Activated T-helper 17 cell treated with anti-CD3 and anti-CD28 coated beads, Interleukin-2, amount 50 U/mL, for 72 hours (primary cell): ENCODE measurements around the gene ABHD14A. TPM values are rescaled to one million over a fixed set of nuclear protein-coding genes. Genes with fewer than 3 reads are reported as not detected.

Experiments
- ATAC-seq: fragments of 150-1000 bp; cut with Tn5 transposase; replicated peaks from 2 replicates; pipeline ENCODE4 v1.10.0; 2021; ENCODE audit warnings: mild to moderate bottlenecking, moderate library complexity
- H3K27ac Mint-ChIP-seq: one replicate; pipeline ENCODE4 v1.8.0; 2022; ENCODE audit warnings: mixed read lengths
- H3K27me3 Mint-ChIP-seq: one replicate; pipeline ENCODE4 v1.8.0; 2022; ENCODE audit warnings: mixed read lengths
- H3K36me3 Mint-ChIP-seq: one replicate; pipeline ENCODE4 v1.8.0; 2022; ENCODE audit warnings: low read depth, mild to moderate bottlenecking, mixed read lengths
- H3K4me1 Mint-ChIP-seq: one replicate; pipeline ENCODE4 v1.8.0; 2022; ENCODE audit warnings: mixed read lengths
- H3K4me3 Mint-ChIP-seq: one replicate; pipeline ENCODE4 v1.8.0; 2022; ENCODE audit warnings: mild to moderate bottlenecking, mixed read lengths
- H3K9me3 Mint-ChIP-seq: one replicate; pipeline ENCODE4 v1.8.0; 2022; ENCODE audit warnings: mixed read lengths
- total RNA-seq, 2 donors: library from RNA; stranded (reverse); gene quantifications; one replicate each; pipeline ENCODE4 v1.2.3, GENCODE V29; 2022

The ABHD14A gene
- total RNA-seq, 2 donors from 2014 or later: 10.5 to 11.1 TPM

DNA sequence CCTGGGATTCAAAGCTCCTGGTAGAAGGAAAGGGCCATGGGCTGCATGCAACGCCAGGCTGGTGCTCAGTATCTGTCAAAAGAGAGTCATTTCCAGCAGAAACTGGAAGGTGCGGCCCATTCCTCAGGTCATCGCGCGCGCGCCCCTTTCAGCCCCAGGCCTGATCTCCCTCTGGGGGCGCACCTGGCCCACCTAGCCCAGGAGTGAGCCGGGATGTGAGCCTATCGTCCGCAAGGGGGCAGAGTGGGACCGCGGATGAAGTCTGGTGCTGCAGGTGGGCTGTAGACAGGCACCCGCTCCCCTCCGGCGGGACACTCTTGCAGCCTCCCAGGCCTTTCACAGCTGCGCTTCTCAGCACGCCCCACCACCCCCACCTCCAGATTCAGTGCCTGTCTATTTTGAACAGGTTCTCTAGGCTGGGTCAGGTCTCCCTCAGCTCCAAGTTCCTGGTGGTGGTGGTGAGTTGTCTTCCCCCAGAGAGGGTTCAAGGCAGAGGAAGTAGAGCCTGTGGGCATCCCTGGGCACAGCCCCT is 26.6 kb downstream of the ABHD14A start:
- H3K4me3 Mint-ChIP-seq: no peak overlapping the region

DNA sequence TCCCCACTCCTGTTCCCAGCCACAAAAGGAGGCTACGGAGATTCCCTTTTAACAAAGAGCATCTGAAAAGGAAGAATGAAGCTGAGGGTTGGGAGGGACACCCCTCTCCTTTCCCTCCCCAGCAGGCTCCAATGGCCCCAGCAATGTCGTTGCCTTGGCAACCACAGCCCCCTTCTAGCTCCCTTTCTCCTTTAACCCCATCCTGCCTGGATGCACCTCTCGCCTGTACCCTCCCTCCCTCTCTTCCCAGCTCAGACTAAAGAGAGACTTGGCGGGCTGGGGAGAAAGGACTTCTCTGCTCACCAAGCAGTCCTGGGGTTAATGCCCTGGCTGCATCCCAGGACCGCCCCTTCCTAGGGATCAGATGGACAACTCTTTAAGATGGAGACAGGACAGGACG is 27.9 kb downstream of the ABHD14A start:
- no peaks in the 10 kb centered on the region for H3K4me1 Mint-ChIP-seq
- no peaks in the 10 kb centered on the region for H3K9me3 Mint-ChIP-seq
- ATAC-seq: no peak
- H3K27ac Mint-ChIP-seq: peak overlapping the region; percentile 50
- no peak overlapping the region for H3K4me3 Mint-ChIP-seq
- H3K36me3 Mint-ChIP-seq: no peaks in the 10 kb centered on the region
- no peaks in the 10 kb centered on the region for H3K27me3 Mint-ChIP-seq

More for the DNA sequence above, 26.6 kb downstream of the ABHD14A start:
- Mint-ChIP-seq H3K9me3 (no peaks in the 10 kb centered on the region), H3K27me3 (no peaks in the 10 kb centered on the region), H3K36me3 (no peaks in the 10 kb centered on the region), H3K27ac (no peak overlapping the region), H3K4me1 (no peaks in the 10 kb centered on the region)
- peak; percentile 96 for ATAC-seq

DNA sequence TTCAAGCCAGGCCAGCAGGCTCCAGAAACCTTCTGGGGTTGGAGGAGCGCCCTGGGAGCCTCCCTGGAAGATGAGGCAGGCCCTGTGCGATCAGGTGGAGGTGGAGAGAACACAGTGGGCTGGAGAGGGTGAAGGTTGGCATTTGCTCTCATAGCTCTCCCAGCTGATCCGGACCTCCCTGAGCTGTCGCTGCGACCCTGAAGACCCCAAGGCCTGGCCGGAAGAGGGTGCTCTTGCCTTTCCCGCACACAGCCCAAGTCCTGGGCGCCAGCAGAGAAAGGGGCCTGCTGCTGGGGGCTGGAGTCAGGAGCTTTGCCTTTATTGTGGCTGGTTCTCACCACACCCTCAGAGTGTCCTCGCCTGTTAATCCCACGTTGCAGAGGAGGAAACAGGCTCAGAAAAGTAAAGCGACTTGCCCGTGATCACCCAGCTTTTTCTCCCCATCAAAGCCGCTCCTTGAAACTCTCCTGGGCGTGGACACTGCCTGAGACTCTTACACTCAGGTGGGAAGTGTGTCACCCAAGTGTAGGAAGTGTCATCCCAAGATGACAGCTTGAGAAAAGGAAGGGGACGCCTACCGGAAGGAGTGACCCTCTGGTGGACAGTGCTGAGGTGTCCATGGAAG is 29.4 kb downstream of the ABHD14A start:
- no peaks in the 10 kb centered on the region for H3K4me1 Mint-ChIP-seq
- H3K4me3 Mint-ChIP-seq: no peak overlapping the region
- no peaks in the 10 kb centered on the region for H3K27me3 Mint-ChIP-seq
- H3K36me3 Mint-ChIP-seq: no peaks in the 10 kb centered on the region
- ATAC-seq: no peak
- no peaks in the 10 kb centered on the region for H3K9me3 Mint-ChIP-seq
- H3K27ac Mint-ChIP-seq: peak overlapping the region; percentile 50

DNA sequence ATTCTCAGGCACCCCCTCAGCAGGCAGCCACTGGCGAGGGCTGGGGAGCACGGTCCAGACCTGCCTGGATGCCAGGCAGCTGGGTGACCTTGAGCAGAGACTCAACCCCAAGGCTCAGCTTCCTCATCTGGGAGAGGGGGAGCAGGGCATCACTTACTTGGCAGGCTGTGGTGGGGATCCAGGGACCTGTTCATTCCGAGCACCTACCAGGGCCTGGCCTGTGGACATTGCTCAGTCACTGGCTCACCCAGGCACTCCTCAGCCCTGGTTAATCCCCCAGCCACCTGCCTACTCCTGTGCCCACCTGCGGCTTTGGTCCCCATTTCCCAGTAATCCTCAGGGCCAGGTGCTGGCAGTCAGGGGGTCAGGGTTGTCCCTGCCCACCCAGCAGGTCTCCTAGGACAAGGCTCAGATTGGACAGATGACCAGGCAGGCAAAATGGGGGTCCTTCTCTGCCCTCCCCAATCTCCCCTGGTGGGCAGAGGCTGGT is 30.1 kb downstream of the ABHD14A start:
- H3K27me3 Mint-ChIP-seq: no peaks in the 10 kb centered on the region
- no peak for ATAC-seq
- no peak overlapping the region for H3K27ac Mint-ChIP-seq
- H3K4me3 Mint-ChIP-seq: no peak overlapping the region
- H3K4me1 Mint-ChIP-seq: no peaks in the 10 kb centered on the region
- no peaks in the 10 kb centered on the region for H3K36me3 Mint-ChIP-seq
- H3K9me3 Mint-ChIP-seq: no peaks in the 10 kb centered on the region

DNA sequence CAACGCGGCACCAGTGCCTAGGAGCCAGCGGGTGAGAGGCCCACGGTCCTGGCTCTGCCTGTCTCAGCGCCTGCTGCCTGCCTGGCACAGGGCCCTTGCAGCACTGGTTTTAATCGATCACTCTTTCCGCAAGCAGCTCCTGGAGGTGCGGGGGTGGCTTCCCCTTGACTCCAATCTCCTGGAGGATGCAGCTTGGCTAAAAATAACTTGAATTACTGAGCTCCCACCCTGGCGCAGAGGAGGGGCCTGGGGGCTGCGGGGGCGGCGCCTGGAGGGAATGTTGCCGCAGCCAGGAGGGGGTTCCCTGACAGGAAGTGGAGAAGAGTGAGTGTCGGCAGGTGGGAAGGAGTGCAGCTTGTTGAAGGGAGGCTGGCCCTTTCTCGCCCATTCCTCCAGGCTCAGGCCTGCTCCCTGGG is 30.7 kb downstream of the ABHD14A start:
- Mint-ChIP-seq H3K4me1 (no peaks in the 10 kb centered on the region), H3K36me3 (no peaks in the 10 kb centered on the region), H3K9me3 (no peaks in the 10 kb centered on the region), H3K4me3 (no peak overlapping the region), H3K27me3 (no peaks in the 10 kb centered on the region), H3K27ac (no peak overlapping the region)
- peak; percentile 18 for ATAC-seq

DNA sequence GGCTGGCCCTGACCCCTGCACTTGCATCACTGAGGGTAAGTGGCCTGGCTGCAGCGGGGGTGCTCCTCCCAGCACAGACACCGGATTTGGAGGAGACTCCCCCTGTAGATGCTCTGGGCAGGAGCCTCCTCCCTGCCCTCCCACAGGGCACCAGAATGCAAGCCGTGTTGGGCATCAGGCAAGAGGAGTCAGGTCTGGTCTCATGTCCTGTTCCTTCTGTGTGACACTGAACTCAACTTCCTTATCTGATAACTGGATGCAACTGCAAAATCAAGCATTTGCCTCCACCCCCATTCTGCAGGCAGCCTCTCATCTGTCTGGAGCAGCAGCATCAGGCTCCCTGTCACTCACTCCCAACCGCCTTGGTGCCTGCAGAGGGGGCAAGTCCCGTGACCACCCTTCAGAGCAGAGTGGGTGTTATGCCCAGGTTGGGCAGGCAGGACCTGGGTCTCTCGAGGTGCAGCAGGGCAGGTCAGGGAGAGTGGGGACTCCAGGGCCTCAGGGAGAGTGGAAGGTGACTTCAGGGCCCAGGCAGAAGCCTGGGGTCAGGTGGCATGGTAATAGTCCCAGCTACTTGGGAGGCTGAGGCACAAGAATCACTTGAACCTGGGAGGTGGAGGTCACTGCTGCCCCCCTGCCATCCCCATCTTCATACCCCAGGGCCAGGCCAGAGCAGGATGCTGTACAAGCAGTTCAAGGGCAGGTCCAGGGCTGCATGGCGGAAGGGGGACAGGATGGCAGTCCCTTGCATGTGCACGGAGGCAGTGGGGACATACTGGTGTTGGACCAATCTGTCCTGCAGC is 31.4 kb downstream of the ABHD14A start:
- Mint-ChIP-seq H3K27me3 (no peaks in the 10 kb centered on the region), H3K4me1 (no peaks in the 10 kb centered on the region), H3K4me3 (no peak overlapping the region), H3K36me3 (no peaks in the 10 kb centered on the region), H3K9me3 (no peaks in the 10 kb centered on the region), H3K27ac (no peak overlapping the region)
- no peak for ATAC-seq

DNA sequence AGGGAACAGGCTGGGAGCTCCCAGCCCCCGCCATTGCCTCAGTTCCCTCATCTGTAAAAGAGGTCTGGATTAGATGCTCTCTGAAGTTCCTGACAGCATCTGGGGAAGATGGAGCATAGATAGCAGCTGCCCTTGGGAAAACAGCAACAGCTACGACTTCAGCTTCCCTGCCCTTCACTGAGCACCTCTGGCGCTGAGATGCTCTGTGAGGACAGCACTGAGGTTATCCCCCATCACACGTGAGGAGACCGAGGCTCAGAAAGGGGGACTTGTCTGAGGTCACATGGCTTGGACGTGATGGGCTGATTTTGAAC is 31.9 kb downstream of the ABHD14A start:
- Mint-ChIP-seq H3K27me3 (no peaks in the 10 kb centered on the region), H3K4me1 (no peaks in the 10 kb centered on the region), H3K4me3 (no peak overlapping the region), H3K27ac (no peak overlapping the region), H3K36me3 (no peaks in the 10 kb centered on the region), H3K9me3 (no peaks in the 10 kb centered on the region)
- ATAC-seq: no peak

DNA sequence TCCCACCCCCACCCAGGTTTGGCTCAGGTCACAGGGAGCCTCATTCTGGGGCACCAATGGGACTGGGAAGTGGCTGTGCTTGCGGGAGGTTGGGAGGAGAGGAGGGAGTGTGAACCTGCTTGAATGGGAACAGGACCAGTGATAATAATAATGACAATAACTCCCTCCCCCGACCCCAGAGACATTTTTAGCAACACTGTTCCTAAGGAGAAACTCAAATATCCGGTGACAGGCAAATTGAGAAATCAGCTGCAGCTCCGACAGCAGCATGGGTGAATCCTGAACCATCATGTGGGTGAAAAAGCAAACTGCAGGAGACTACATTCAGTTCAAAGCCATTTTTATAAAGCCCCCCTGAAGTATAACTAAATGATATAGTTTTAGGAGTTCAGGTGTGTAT is 32.4 kb downstream of the ABHD14A start:
- Mint-ChIP-seq H3K36me3 (no peaks in the 10 kb centered on the region), H3K27ac (no peak overlapping the region), H3K4me1 (no peaks in the 10 kb centered on the region), H3K9me3 (no peaks in the 10 kb centered on the region), H3K27me3 (no peaks in the 10 kb centered on the region), H3K4me3 (no peak overlapping the region)
- ATAC-seq: no peak

DNA sequence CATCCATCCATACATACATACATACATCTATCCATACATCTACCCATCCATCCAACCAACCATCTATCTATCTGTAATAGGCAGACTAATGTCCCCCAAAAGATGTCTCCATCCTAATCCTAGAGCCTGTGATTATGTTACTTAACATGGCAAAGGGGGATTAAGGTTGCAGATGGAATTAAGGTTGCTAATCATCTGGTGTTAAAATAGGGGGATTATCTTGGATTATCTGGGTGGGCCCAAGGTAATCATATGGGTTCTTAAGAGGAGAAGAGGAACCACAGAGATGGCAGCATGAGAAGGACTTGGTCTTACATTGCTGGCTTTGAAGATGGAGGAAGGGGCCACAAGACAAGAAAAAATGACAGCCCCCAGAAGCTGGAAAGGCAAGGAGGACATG is 35.6 kb downstream of the ABHD14A start:
- no peaks in the 10 kb centered on the region for H3K9me3 Mint-ChIP-seq
- no peak overlapping the region for H3K27ac Mint-ChIP-seq
- ATAC-seq: no peak
- H3K27me3 Mint-ChIP-seq: no peaks in the 10 kb centered on the region
- no peaks in the 10 kb centered on the region for H3K4me1 Mint-ChIP-seq
- no peak overlapping the region for H3K4me3 Mint-ChIP-seq
- H3K36me3 Mint-ChIP-seq: no peaks in the 10 kb centered on the region

DNA sequence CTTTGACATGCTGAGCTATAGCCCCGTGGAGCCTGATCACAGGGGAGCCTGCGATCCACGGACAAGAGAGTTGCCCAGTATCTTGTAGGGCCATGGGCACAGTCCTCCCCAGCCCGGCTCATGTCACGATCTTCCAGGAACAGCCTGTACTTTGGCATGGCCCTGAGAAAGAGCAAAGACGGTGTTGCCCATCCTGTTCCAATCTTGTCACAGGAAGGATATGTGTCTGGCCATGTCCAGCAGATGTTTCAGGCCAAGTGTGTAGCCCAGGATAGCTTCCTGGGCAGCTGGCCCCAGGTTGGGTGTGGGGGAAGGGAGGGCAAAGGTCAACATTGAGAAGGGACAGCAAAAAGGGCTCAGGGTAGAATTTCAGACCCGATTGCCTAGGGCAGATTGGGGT is 37.8 kb downstream of the ABHD14A start:
- Mint-ChIP-seq H3K4me1 (no peaks in the 10 kb centered on the region), H3K36me3 (no peaks in the 10 kb centered on the region), H3K27ac (peak overlapping the region; percentile 46), H3K27me3 (no peaks in the 10 kb centered on the region), H3K9me3 (no peaks in the 10 kb centered on the region), H3K4me3 (no peak overlapping the region)
- no peak for ATAC-seq

DNA sequence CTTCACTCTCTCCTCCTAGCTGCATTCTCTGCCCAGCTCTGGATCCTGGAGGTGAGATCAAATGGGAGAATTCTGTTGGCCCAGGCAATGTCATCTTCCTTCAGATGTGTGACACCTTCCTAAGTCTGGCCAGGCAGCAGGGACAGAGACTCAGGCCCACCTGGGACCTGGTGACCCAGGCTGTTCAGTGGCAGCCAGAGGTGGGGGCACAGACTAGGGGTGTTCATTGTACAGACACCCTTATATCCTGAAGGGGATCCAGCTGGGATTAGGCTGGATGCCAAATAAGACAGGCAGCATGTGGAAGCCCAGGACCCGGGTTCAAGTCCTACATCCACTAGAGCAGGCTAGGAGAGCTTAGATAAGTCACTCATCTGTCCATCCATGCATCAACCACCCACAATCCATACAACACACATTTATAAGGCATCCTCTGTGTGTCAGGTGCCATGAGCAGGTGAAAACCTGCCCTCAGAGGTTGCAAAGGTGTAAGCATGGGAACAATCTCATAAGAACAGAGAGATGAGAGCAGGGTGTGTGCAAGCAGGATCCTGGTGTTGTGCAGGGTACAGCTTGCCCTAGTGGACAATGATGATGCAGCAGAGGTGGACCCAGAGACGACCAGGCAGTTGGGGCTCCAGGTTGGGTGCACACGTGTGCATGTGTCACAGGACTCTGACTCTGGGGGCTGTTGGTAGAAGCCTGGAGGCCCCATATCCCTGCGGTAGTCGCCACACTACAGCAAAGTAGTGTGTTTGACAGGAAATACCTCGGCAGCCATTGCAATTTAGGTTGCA is 39.1 kb downstream of the ABHD14A start:
- ATAC-seq: no peak
- Mint-ChIP-seq H3K4me3 (no peak overlapping the region), H3K36me3 (no peaks in the 10 kb centered on the region), H3K4me1 (no peaks in the 10 kb centered on the region), H3K27ac (no peak overlapping the region), H3K27me3 (no peaks in the 10 kb centered on the region), H3K9me3 (no peaks in the 10 kb centered on the region)

DNA sequence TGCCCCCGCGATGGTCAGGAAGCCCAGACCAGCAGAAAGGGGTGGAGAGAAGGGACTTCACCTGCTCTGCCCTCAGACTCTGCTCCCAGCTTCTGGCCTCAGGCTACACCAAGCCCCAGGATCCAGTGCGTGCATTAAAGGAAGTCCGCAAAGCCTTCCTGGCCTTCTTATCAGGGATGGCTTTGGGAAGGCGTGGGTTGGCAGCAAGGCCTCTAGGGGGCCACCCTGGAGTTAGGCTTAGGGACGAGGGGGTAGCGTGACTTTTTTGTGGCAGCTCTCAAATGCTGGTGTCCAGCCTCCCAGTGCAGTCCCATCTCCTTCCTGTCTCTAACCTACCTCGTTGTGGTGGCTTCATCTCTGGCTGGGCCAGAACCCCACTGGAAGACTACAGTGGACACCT is 39.7 kb downstream of the ABHD14A start:
- ATAC-seq: no peak
- H3K27ac Mint-ChIP-seq: no peak overlapping the region
- H3K4me1 Mint-ChIP-seq: no peaks in the 10 kb centered on the region
- no peaks in the 10 kb centered on the region for H3K27me3 Mint-ChIP-seq
- H3K36me3 Mint-ChIP-seq: no peaks in the 10 kb centered on the region
- no peaks in the 10 kb centered on the region for H3K9me3 Mint-ChIP-seq
- no peak overlapping the region for H3K4me3 Mint-ChIP-seq

DNA sequence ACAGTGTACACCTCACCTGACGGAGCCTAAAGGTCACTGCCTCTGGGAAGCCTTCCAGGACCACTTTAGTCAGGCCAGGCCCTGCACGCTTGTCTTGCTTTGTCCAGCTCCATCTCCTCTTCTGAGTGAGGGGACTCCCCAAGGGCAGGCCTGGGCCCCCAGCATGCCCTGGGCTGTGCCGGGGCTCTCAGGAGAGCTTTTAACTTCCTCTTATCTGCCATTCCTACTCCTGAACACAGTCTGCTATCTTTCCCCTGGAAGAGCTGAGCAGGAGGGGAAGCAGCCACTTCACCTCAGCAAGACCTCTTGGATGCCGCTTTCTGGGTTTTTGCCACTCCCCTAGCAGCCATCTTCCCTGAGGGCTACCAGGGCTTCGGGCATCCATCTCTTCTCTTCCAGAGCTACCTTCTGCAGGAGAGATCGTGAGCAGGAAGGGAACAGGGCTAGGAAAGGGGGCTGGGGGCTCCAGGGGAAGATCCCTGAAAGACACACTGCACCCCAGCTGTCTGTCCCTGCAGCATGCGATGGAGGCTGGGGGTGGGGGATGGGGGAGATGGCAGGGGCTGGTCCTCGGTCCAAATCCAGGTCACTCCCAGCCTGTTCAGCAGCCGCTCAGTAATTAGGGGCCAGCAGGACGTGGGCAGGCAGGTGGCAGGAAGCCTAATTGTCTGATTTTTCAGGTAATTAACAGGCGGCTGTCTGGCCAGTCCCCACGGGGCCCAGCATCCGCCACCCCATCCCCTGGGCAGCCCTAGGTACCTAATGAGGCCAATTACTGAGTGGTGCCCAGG is 40.8 kb downstream of the ABHD14A start:
- no peaks in the 10 kb centered on the region for H3K27me3 Mint-ChIP-seq
- H3K4me1 Mint-ChIP-seq: no peaks in the 10 kb centered on the region
- H3K36me3 Mint-ChIP-seq: no peaks in the 10 kb centered on the region
- peak overlapping the region; percentile 62 for H3K27ac Mint-ChIP-seq
- H3K4me3 Mint-ChIP-seq: no peak overlapping the region
- no peaks in the 10 kb centered on the region for H3K9me3 Mint-ChIP-seq
- no peak for ATAC-seq

DNA sequence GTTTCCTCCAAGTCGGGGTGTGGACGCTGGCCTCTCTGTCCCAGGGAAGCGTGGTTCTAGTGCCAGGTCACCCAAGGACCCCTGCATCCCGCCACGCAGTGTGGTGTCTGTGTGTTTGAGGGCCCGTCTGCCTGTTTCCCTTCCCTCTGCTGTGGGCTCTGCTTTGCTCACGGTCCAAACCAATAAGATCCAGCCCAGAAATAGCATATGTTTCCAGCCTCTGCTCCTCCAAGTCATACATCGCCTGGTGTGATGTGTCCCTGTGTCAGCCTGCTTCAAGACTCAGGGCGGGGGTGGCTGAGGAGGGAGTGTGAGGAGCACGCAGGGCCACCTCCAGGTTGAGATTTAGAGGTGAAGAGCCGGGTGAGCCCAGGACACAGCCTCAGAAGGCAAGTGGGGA is 42.7 kb downstream of the ABHD14A start:
- no peaks in the 10 kb centered on the region for H3K36me3 Mint-ChIP-seq
- no peak overlapping the region for H3K4me3 Mint-ChIP-seq
- no peaks in the 10 kb centered on the region for H3K4me1 Mint-ChIP-seq
- H3K27ac Mint-ChIP-seq: no peak overlapping the region
- no peaks in the 10 kb centered on the region for H3K9me3 Mint-ChIP-seq
- H3K27me3 Mint-ChIP-seq: no peaks in the 10 kb centered on the region
- no peak for ATAC-seq
